ENCODE data around the gene COMT. TPM values are rescaled to one million over a fixed set of nuclear protein-coding genes. Genes with fewer than 3 reads are reported as not detected.

The COMT gene
- total and polyA plus RNA-seq, 4 donors = 75.3 to 430 (median 146) TPM

DNA sequence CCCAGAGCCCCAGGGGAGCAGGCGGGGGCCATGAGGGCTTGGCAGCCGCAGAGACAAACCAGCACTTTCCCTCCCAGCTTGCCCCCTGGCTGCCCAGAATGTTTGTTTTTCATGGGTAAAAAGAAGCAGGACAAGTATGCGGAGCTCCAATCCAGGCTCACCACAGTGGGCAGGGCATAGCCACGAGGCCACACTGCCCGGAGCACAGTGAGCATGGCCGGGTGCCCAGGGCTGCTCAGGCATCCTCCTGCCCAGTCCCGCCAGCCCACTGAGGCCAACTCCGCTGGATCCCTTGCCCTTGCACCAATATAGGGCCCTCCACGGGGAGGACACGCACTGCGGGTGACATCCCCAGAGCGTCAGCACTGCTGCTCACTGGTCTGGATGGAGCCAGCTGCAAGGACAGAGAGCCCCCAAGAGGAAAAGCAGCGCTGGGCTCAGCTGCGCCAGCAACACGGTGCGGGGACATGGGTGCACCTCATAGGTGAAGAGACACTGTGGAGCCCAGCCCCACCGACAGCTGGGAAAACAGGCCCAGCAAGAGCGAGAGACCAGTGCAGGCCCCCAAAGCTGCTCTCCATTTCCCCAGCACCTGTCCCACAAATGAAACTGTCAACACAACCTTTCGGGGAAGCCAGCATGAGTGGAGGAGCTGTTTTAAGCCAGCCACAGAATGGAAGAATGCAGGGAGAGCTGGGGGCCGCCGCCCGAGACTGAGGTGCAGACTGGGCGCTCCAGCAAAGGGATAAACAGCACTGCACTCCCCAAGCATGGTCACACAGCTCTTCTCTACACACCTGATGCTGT lies 50.3 kb downstream of the COMT start:
- no peak overlapping the region for H3K9ac ChIP-seq (ENCODE audit: low read depth in 1 of 2, low read length in 2 of 2)
- H3K4me3 ChIP-seq (ENCODE audit: low read depth in 1 of 3, low read length in 3 of 3) = no peak overlapping the region
- TF ChIP-seq ZBTB33 (IDR thresholded peaks at IDR 0.05) = no peak
- no peak for TF ChIP-seq ATF3 (IDR thresholded peaks at IDR 0.05)
- TF ChIP-seq, protein P1, sequence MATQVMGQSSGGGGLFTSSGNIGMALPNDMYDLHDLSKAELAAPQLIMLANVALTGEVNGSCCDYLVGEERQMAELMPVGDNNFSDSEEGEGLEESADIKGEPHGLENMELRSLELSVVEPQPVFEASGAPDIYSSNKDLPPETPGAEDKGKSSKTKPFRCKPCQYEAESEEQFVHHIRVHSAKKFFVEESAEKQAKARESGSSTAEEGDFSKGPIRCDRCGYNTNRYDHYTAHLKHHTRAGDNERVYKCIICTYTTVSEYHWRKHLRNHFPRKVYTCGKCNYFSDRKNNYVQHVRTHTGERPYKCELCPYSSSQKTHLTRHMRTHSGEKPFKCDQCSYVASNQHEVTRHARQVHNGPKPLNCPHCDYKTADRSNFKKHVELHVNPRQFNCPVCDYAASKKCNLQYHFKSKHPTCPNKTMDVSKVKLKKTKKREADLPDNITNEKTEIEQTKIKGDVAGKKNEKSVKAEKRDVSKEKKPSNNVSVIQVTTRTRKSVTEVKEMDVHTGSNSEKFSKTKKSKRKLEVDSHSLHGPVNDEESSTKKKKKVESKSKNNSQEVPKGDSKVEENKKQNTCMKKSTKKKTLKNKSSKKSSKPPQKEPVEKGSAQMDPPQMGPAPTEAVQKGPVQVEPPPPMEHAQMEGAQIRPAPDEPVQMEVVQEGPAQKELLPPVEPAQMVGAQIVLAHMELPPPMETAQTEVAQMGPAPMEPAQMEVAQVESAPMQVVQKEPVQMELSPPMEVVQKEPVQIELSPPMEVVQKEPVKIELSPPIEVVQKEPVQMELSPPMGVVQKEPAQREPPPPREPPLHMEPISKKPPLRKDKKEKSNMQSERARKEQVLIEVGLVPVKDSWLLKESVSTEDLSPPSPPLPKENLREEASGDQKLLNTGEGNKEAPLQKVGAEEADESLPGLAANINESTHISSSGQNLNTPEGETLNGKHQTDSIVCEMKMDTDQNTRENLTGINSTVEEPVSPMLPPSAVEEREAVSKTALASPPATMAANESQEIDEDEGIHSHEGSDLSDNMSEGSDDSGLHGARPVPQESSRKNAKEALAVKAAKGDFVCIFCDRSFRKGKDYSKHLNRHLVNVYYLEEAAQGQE (IDR thresholded peaks at IDR 0.05) = no peak
- no peak for TF ChIP-seq RAD21 (IDR thresholded peaks at IDR 0.05)
- TF ChIP-seq SP1 (IDR thresholded peaks at IDR 0.05) = no peak
- TF ChIP-seq HNF4G (IDR thresholded peaks at IDR 0.05) = no peak
- no peak for TF ChIP-seq FOXA1 (IDR thresholded peaks at IDR 0.05)
- TF ChIP-seq RXRA (IDR thresholded peaks at IDR 0.05) = no peak
- no peak for TF ChIP-seq EGR1 (IDR thresholded peaks at IDR 0.05; ENCODE audit: low read depth in 2 of 2)
- WGBS = 90% methylated on average over 23 of the region's 23 CpGs
- no peak for DNase-seq (ENCODE audit: low spot score)
- H3K27me3 ChIP-seq (ENCODE audit: control insufficient read depth in 4 of 4, insufficient read depth in 4 of 4, low read length in 3 of 4) = no peaks in the 10 kb centered on the region
- no peaks in the 10 kb centered on the region for H3K36me3 ChIP-seq (ENCODE audit: control insufficient read depth in 4 of 4, insufficient read depth in 3 of 4, low read depth in 1 of 4, low read length in 3 of 4)
- H3K9me3 ChIP-seq (ENCODE audit: control insufficient read depth in 4 of 4, low read length in 3 of 4) = no peaks in the 10 kb centered on the region
- peak overlapping the region in 1 of 2 donors; percentile 13 for H3K27ac ChIP-seq (ENCODE audit: low read depth in 1 of 2, low read length in 2 of 2)
- peaks cover 2 to 40% (median 25%) of the 10 kb centered on the region in 4 donors for H3K4me1 ChIP-seq (ENCODE audit: control insufficient read depth in 4 of 4, insufficient read depth in 4 of 4, low read length in 3 of 4)

DNA sequence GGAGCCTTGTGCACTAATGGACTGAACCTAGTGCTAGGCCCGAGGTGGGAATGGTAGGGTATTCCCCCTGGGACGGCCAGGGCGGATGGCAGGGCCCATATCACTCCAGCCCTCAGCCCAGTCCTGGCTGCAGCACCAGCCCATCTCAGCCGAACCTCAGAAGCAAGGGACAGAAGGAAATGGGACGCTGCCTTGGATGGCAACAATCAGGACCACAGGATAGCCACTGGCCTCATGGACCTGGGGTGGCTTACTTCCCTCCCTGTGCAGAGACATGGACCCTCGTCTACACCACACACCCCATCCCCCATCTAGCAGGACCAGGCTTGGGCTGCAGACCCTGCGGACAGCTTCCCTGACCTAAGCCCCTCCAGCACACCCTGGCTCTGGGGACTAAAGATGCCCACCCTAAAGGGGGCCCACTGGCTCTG lies 50.9 kb downstream of the COMT start:
- TF ChIP-seq CTCF (IDR thresholded peaks at IDR 0.05; ENCODE audit: low read depth, low read length, missing input control) = no peak
- TF ChIP-seq ATF3 (IDR thresholded peaks at IDR 0.05) = no peak
- TF ChIP-seq YY1 (IDR thresholded peaks at IDR 0.05) = no peak
- no peak for TF ChIP-seq MAX (IDR thresholded peaks at IDR 0.05)
- TF ChIP-seq TAF1 (conservative IDR thresholded peaks at IDR 0.05) = no peak
- TF ChIP-seq, protein P1 (IDR thresholded peaks at IDR 0.05) = no peak
- no peak for TF ChIP-seq GABPA (IDR thresholded peaks at IDR 0.05 in 1 of 2, conservative IDR thresholded peaks at IDR 0.05 in 1 of 2)
- TF ChIP-seq NR2F2 (IDR thresholded peaks at IDR 0.05) = no peak
- no peak for TF ChIP-seq RAD21 (IDR thresholded peaks at IDR 0.05)
- H3K4me1 ChIP-seq (ENCODE audit: control insufficient read depth in 4 of 4, insufficient read depth in 4 of 4, low read length in 3 of 4) = peaks cover 2 to 42% (median 23%) of the 10 kb centered on the region in 4 donors
- no peak for DNase-seq (ENCODE audit: low spot score)
- H3K27ac ChIP-seq (ENCODE audit: low read depth in 1 of 2, low read length in 2 of 2) = peak overlapping the region in 1 of 2 donors; percentile 33
- no peak overlapping the region for H3K4me3 ChIP-seq (ENCODE audit: low read depth in 1 of 3, low read length in 3 of 3)
- WGBS = 93% methylated on average over 7 of the region's 7 CpGs
- no peaks in the 10 kb centered on the region for H3K27me3 ChIP-seq (ENCODE audit: control insufficient read depth in 4 of 4, insufficient read depth in 4 of 4, low read length in 3 of 4)
- H3K36me3 ChIP-seq (ENCODE audit: control insufficient read depth in 4 of 4, insufficient read depth in 3 of 4, low read depth in 1 of 4, low read length in 3 of 4) = no peaks in the 10 kb centered on the region
- H3K9ac ChIP-seq (ENCODE audit: low read depth in 1 of 2, low read length in 2 of 2) = no peak overlapping the region
- no peaks in the 10 kb centered on the region for H3K9me3 ChIP-seq (ENCODE audit: control insufficient read depth in 4 of 4, low read length in 3 of 4)

All from liver (tissue), 9 donors.